GM21786 (cell line): ENCODE measurements around the gene RAB26.
"Not testable (repeated sequence)": the region's sequence is repeated elsewhere in the genome, so short reads cannot be mapped to it uniquely, and the experiment has no call there.

ENCODE experiments used
- ATAC-seq: cut with Tn5 transposase; IDR thresholded peaks from one replicate; pipeline ENCODE4 v1.9.1; 2021; ENCODE audit not compliant: unreplicated experiment

The RAB26 gene

GRCh38 chr16:2195322-2196161 is 47.1 kb downstream of the RAB26 start:
- no peak for ATAC-seq

DNA sequence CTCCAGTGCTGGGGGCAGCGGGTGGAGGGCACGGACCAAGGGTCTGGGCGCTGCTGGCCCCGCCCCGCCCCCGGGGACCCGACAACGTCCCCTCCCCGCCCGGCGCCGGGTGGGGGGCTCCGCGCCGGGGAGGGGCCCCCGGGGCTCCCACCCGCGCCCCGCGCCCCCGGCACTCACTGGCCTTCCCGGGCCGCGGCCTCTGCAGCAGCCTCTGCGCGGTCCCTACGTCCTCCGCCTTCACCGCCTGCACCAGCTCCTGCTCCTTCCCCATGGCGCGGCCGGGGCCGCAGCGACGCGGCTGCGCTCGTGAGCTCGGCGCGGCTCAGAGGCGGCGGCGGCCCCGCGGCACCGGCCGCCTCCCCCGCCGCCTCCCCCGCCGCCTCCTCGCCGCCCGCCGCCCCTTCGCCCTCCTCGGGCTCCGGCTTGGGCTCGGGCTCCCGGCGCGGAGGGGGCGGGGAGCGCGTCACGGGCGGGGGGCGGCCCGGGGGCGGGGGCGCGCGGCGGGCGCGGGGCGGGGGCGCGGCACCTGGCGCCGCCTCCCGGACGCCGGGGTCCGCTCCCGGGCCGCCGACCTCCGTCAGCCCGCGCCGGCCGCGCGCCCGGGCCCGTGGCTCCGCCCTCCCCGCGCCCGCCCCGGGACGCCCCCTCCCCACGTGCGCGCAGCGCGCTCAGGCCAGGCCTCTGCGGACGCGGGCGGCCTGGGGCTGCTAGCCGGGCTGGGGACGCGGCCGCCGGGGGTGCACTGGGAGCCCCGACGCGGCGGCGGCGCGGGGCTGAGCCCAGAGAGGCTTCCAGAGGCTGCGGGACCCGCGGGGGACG is 47.9 kb downstream of the RAB26 start, which contains the start of gene CASKIN1:
Gene CASKIN1 (minus strand): TSS at position 444 of the 819 bp plus-strand sequence. CDS start 173 bp downstream, at position 271.
- ATAC-seq: no peak

DNA sequence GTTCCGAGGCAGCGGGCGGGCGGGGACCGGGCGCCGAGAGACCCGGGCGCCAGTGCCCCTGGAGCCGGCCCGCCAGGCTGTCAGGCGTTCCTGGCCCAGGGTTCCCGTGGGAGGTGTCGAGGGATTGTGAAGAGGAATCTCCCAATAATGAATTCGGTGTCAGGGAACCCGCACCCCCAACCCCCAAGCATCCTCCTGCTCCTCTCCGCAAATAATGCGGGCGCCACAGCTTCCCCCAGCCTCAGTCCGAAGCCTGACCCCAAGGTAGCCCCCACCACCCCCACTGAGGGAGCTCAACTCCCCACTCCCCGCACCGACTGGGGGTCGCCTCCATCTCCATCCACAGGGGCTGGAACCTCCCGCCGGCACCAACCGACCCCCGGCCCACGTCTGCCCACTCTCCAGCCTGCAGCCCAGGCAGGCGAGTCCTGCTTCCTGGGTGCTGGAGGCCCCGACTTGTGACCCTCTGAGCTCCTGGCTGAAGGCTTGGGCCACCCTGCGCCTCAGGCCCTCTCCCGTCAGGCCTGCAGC is 48.6 kb downstream of the RAB26 start:
- ATAC-seq: no peak

- no peak for ATAC-seq
Measured at GRCh38 chr16:2197765-2198164, 49.3 kb downstream of the RAB26 start.

GRCh38 chr16:2198283-2198682 is 49.9 kb downstream of the RAB26 start:
- ATAC-seq: no peak

GRCh38 chr16:2199095-2199494 is 50.7 kb downstream of the RAB26 start:
- ATAC-seq: no peak

DNA sequence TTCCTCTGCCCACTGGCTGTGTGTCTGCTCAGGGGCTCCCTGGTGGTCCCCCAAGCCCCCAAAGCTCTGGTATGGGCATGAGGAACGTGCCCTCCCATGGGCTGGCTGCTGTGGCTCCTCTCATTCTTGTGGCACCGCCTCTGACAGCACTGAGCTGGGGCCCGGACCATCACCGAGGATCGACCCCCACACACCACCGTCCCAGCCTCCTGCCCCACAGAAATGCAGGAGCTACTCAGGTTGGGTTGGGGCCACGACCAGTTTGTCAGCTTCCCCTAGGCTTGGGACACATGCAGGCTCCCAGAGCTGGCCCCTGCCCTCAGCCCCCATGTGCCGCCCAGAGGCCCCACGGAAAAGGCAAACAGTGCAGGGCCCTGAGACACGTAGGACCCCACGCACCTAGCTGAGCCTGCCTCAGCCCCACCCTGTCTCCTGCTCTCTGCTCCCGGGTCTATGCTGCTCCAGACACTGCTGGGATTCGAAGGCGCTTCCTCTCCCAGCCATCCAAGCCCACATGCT is 51.3 kb downstream of the RAB26 start:
- no peak for ATAC-seq

- ATAC-seq: no peak
Measured at GRCh38 chr16:2200313-2200712, 51.9 kb downstream of the RAB26 start.

- not testable (repeated sequence) for ATAC-seq
Measured at GRCh38 chr16:2203119-2203688, 54.8 kb downstream of the RAB26 start.
